Activated naive CD8-positive, alpha-beta T cell treated with anti-CD3 and anti-CD28 coated beads for 36 hours (primary cell): ENCODE data around the gene IL18R1. TPM values are rescaled to one million over a fixed set of nuclear protein-coding genes. Genes with fewer than 3 reads are reported as not detected.
A peak's percentile ranks its signal among the peaks of the same experiment; 100 is the strongest.

Experiments
- DNase-seq: peaks from one replicate; pipeline ENCODE4 v3.0.0; 2021
- H3K27ac Mint-ChIP-seq: one replicate; pipeline ENCODE4 v1.8.0; 2022; ENCODE audit warnings: mild to moderate bottlenecking, moderate library complexity, mixed read lengths
- H3K27me3 Mint-ChIP-seq: one replicate; pipeline ENCODE4 v1.8.0; 2022; ENCODE audit warnings: mild to moderate bottlenecking, mixed read lengths
- H3K36me3 Mint-ChIP-seq: one replicate; pipeline ENCODE4 v1.8.0; 2021; ENCODE audit warnings: mild to moderate bottlenecking, mixed read lengths
- H3K4me1 Mint-ChIP-seq: one replicate; pipeline ENCODE4 v1.8.0; 2021; ENCODE audit warnings: mixed read lengths
- H3K4me3 Mint-ChIP-seq: one replicate; pipeline ENCODE4 v1.8.0; 2022; ENCODE audit warnings: mild to moderate bottlenecking, moderate library complexity, mixed read lengths
- H3K9me3 Mint-ChIP-seq: one replicate; pipeline ENCODE4 v1.8.0; 2022; ENCODE audit warnings: mixed read lengths
- total RNA-seq, 2 experiments: library from RNA; stranded (reverse); gene quantifications; one replicate each; pipeline ENCODE4 v1.2.3, GENCODE V29; 2021

Gene IL18R1
- total RNA-seq, 2 experiments from 2014 or later = 20.6 to 21.8 TPM

DNA sequence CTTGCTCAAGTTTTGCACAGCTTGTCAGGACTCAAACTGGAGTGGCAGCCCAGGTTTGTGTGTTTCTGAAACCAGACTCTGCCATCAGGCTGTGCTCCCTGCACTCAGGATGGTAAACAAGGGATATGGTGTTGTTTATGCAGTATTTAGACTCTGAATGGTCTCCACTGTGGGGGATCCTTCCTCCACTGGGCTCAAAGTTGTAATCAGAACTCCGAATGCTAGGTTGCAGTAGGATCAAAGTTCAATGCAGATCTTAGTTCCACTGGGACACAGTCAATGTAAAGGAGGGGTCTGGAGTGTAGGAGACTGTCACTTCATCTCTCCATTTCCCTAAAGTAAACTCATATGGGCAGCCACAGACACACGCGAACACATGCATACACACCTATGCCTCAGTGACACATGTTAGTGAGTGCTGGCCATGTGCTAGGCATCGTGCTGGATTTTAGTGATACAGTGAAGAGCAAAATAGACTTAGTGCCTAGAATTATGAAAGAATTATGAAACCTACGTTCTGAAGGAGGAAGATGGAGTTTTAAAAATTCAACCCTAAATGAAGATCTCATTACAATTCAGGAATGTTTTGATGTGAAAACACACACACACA lies 6.1 kb downstream of the IL18R1 start:
- Mint-ChIP-seq H3K27ac (peak overlapping the region; percentile 82), H3K9me3 (peaks cover 28% of the 10 kb centered on the region), H3K4me1 (peaks cover 63% of the 10 kb centered on the region), H3K4me3 (no peak overlapping the region), H3K27me3 (no peaks in the 10 kb centered on the region), H3K36me3 (peaks cover 73% of the 10 kb centered on the region)
- DNase-seq = no peak

DNA sequence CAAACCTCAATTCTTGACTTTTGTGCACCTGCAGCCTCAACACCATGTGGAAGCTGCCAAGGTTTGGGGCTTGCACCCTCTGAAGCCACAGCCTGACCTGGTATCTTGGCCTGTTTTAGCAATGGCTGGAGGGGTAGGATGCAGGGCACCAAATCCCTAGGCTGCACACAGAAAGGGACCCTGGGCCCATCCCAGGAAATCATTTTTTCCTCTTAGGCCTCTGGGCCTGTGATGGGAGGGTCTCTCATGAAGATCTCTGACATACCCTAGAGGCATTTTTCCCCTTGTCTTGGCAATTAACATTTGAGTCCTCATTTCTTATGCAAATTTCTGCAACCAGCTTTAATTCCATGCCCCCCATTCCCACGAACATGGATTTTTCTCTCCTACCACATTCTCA lies 10.2 kb downstream of the IL18R1 start:
- Mint-ChIP-seq H3K27ac (peak overlapping the region; percentile 91), H3K4me1 (peaks cover 61% of the 10 kb centered on the region), H3K27me3 (no peaks in the 10 kb centered on the region), H3K36me3 (peaks cover 92% of the 10 kb centered on the region), H3K9me3 (peaks cover 45% of the 10 kb centered on the region), H3K4me3 (no peak overlapping the region)
- no peak for DNase-seq

DNA sequence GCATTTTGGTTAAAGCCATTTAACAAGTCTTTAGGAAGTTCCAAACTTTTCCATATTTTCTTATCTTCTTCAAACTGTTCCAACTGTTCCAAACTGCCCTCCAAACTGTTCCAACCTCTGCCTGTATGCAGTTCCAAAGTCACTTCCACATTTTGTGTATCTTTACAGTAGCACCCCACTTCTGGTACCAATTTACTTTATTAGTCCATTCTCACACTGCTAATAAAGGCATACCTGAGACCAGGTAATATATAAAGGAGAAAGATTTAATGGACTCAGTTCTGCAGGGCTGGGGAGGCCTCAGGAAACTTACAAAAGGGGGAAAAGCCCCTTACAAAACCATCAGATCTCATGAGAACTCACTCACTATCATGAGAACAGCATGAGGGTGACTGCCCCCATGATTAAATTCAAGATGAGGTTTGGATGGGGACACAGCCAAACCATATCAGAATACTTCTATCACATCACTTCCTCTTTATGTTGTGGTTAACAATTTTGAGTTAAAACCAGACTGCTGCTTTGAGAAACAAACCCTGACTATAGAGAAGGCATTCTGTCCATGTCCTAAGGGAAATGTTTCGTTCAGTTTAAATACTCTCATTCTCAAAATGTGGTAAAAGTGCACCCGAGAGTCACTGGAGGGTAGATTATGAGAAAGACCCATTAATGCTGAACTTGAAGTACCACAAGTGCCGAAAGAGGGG lies 11.0 kb downstream of the IL18R1 start:
- peaks cover 92% of the 10 kb centered on the region for H3K36me3 Mint-ChIP-seq
- peaks cover 58% of the 10 kb centered on the region for H3K4me1 Mint-ChIP-seq
- H3K27me3 Mint-ChIP-seq = no peaks in the 10 kb centered on the region
- H3K4me3 Mint-ChIP-seq = peak overlapping the region; percentile 24
- H3K27ac Mint-ChIP-seq = peak overlapping the region; percentile 91
- peaks cover 45% of the 10 kb centered on the region for H3K9me3 Mint-ChIP-seq
- no peak for DNase-seq

DNA sequence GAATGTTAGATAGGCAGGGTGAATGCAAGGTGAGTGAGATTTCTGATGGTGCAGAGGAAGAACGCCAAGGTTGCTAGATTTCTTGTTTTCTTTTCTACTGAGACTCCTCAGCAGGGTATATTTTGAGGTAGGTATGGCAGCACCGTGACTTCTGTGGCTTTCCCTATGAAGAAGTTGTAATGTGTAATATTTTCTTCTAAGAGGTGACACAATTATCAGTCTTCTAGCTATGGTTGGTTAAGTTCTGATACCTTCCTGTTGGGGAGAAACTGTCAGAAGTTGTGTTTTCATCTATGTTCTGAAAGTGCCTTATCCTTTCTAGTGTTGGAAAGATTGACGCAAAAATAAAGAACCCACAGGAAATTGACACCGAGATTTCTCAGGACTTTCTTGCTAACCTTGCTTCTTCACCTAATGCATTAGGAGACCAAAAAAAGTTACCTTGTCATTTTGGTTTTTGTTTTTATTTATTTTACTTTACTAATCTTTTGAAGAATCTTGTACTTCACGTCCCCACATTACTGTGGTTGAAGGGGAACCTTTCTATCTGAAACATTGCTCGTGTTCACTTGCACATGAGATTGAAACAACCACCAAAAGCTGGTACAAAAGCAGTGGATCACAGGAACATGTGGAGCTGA lies 11.9 kb downstream of the IL18R1 start:
- Mint-ChIP-seq H3K4me1 (peaks cover 55% of the 10 kb centered on the region), H3K27me3 (no peaks in the 10 kb centered on the region), H3K9me3 (peaks cover 42% of the 10 kb centered on the region), H3K36me3 (peaks cover 85% of the 10 kb centered on the region), H3K27ac (peak overlapping the region; percentile 91), H3K4me3 (peak overlapping the region; percentile 36)
- peak; percentile 33 for DNase-seq

DNA sequence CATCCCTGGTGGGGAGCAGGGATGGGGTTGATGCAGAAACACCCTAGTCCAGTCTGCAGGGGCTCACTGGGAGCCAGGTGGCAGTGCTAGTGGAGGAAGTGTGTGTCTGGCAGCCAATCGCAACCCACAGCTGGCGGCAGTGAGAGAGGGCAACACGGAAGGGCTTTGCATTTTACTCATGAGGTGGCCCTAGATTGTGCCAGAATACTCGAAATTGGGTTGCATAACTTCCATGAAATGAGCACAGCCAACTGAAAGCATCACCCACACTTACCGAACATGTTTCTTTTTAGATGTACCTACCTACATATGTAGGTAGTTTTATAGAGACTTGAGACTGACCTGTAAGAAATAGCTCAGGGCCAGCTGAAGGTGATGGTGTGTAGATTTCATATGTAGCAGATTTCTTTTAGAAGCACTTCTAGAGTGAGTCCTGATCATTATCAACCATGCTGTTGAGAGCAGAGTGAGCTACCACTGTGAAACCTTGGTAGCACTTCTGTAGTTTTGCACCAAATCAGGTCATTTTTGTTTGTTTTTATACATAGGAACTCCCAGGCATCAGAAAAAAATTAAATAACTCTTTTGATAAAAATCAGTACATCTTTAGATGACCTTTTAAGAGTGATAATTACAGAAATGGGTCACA lies 13.0 kb downstream of the IL18R1 start:
- DNase-seq = no peak
- Mint-ChIP-seq H3K27me3 (no peaks in the 10 kb centered on the region), H3K4me1 (peaks cover 52% of the 10 kb centered on the region)

DNA sequence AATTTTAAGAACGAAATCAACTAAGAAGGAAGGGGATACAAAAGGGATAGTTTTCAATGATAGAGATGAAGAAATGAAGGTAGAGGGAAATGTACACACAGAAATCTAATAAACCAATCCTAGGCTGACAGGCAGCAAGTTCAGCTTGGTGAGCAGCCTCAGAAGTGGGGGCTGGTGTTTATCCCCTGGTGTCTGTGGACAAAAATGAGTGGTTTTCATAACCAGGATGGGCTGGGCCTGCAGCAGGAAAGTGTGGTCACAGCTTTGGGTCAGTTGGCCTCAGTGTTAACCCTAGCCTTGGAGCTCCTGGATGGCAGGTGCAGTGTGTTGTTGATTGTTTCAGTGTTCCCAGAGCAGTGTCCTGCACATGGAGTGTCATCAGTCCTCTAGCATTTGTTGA lies 14.3 kb downstream of the IL18R1 start:
- no peaks in the 10 kb centered on the region for H3K27me3 Mint-ChIP-seq

More for the DNA sequence above, 13.0 kb downstream of the IL18R1 start:
- Mint-ChIP-seq H3K36me3 (peaks cover 82% of the 10 kb centered on the region), H3K9me3 (peaks cover 44% of the 10 kb centered on the region), H3K4me3 (peak overlapping the region; percentile 36), H3K27ac (peak overlapping the region; percentile 91)

DNA sequence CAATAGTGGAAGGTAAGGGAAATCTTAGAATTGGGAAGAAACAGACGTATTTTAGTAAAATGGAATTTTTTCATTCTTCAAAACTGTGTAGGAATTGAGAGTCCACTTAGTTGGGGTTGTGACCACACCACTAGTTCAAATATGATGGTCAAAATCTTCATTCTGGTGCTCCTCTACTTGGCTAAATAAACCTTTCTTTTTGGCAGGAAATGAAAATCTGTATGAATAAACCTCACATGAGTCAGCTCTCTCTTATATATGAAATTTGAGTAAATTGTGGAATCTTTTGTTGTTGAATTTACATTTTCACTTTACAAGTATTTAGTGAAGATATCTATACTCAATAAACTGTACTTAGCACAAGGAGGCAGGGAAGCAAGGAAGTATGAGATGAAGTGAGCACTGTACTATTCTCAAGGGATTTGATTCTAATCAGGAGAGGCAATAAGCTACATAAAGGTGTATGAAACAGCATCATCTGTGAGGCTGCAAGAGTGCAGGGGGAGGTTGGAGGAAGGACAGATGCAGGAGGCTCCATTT lies 20.5 kb downstream of the IL18R1 start:
- peaks cover 21% of the 10 kb centered on the region for H3K9me3 Mint-ChIP-seq
- DNase-seq = no peak
- H3K27ac Mint-ChIP-seq = no peak overlapping the region
- no peaks in the 10 kb centered on the region for H3K27me3 Mint-ChIP-seq
- H3K4me3 Mint-ChIP-seq = no peak overlapping the region
- H3K36me3 Mint-ChIP-seq = peaks cover 75% of the 10 kb centered on the region
- peaks cover 12% of the 10 kb centered on the region for H3K4me1 Mint-ChIP-seq

More for the DNA sequence above, 14.3 kb downstream of the IL18R1 start:
- Mint-ChIP-seq H3K36me3 (peaks cover 79% of the 10 kb centered on the region), H3K27ac (no peak overlapping the region), H3K4me1 (peaks cover 47% of the 10 kb centered on the region), H3K9me3 (peaks cover 37% of the 10 kb centered on the region), H3K4me3 (no peak overlapping the region)
- no peak for DNase-seq

DNA sequence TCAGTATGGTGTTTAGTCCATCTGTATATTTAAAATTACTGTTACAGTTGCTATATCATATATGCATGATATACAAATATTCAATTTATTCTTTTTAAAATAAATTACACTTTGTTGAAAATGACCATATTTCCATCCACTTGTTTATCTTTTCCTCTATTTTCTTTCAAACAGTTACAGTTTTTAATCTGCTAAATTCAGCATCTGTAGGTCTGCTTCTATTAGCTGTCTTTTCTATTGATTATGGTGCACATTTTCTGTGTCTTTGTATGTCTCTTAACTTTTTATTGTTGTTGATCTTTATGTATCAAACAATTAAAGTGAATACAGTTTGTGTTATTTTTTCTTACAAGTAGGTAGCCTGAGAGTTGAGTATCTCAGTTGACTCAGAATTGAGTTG lies 28.1 kb downstream of the IL18R1 start:
- Mint-ChIP-seq H3K27ac (no peak overlapping the region), H3K36me3 (peaks cover 72% of the 10 kb centered on the region), H3K27me3 (no peaks in the 10 kb centered on the region)

DNA sequence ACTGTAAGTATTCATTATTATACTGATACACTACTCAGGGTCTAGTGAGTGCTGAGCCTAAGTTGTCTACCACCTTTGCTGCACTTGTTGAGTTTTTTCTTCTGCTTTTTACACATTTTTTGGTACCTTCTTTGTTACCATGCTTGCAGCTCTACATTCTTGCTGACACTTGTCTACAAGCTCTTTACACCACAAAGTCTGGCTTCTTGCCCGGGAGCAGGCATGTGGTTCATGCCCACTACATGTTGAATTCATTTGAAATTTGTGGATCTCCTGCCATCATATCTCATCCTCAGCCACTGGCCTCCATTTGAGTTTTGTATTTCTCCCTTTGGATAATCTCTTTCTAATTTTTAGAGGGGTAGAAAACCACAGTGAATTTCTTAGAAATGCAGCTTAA lies 29.9 kb downstream of the IL18R1 start:
- Mint-ChIP-seq H3K4me3 (no peak overlapping the region), H3K27me3 (no peaks in the 10 kb centered on the region), H3K36me3 (peaks cover 70% of the 10 kb centered on the region), H3K27ac (no peak overlapping the region), H3K4me1 (peaks cover 5% of the 10 kb centered on the region), H3K9me3 (peaks cover 20% of the 10 kb centered on the region)
- no peak for DNase-seq

More for the DNA sequence above, 28.1 kb downstream of the IL18R1 start:
- DNase-seq = no peak
- H3K9me3 Mint-ChIP-seq = peaks cover 20% of the 10 kb centered on the region
- peaks cover 5% of the 10 kb centered on the region for H3K4me1 Mint-ChIP-seq
- H3K4me3 Mint-ChIP-seq = no peak overlapping the region

DNA sequence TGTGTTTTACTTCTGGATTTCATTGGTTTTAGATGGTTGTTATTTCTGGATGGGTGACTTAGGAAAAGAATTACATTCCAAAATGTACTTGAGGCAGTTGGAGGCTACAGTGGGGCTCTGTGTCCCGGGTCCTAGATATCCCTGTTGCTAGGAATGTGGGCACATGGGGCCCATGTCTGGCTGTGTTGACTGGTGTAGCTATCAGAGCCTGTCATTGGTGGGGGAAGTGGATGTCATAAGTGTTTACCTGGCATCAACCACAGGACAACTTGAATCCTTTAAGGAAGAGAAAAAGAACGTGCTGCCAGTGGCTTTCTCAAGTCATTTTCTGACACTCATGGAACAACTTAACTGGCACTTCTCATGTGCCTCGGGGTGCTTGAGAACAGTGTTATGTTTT lies 30.4 kb downstream of the IL18R1 start:
- Mint-ChIP-seq H3K9me3 (peaks cover 20% of the 10 kb centered on the region), H3K27ac (no peak overlapping the region), H3K4me1 (peaks cover 5% of the 10 kb centered on the region), H3K4me3 (no peak overlapping the region), H3K27me3 (no peaks in the 10 kb centered on the region), H3K36me3 (peaks cover 65% of the 10 kb centered on the region)
- DNase-seq = no peak

DNA sequence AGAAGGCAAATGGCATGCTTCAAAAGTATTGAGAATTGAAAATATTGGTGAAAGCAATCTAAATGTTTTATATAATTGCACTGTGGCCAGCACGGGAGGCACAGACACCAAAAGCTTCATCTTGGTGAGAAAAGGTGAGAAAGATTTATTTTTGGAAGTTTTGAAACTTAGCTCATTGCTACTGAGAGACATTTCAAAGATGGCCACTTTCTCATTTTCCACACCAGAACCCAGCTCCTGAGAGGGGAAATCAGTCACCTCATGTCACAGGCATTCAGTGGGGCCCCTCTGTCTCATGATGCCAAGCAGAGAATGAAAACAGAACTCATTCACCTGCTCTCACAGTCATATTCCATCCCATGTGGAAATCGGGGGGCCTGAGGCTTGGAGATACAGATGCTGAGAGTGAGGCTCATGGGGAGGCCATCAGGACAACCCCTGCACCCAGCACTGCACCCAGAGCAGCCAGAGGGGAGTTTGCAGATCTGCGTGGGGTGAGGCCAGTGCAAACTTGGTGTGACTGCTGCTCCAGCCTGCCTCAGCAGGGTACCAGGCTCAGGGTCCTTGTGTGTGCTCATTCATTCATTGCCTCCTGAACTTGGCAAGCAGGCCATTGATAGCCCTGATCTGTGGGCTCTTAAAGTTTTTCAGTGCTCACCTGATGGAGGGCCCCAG lies 31.4 kb downstream of the IL18R1 start:
- no peak overlapping the region for H3K27ac Mint-ChIP-seq

DNA sequence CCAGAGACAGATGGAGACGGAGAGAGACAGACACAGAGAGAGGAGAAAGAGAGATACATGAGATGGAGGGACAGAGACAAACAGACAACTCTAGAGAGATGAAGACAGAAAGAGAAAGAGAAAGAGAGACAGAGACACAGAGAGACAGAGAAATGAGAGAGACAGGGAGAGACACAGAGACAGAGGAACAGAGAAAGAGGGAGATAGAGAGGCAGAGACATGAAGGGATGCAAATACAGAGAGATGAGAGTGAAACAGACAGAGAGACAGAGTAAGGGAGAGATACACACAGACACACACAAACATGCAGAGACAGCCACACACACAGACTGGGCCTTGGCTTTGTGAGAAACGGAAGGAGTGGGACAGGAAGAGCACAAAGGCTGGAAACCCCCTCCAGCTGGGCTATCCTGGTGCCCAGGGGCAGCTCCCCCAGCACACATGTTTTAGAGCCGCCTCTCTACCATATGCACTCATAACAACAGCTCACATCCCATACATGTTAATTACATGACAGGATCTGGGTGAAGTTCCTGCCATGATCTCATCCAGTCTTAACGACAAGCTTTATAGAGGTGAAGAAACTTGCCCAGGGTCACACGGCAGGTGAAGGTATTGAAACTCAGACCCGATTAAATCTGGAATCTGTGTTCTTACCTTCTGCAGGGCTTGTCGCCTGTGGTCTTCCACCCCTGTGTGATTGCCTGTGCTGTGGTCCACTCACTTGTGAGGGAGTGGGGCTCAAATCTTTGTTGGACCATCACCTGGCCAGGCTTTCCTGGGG lies 32.4 kb downstream of the IL18R1 start:
- DNase-seq = no peak
- Mint-ChIP-seq H3K4me3 (no peak overlapping the region), H3K4me1 (peaks cover 13% of the 10 kb centered on the region), H3K27me3 (no peaks in the 10 kb centered on the region), H3K27ac (no peak overlapping the region), H3K9me3 (peaks cover 17% of the 10 kb centered on the region), H3K36me3 (peaks cover 57% of the 10 kb centered on the region)

More for the DNA sequence above, 31.4 kb downstream of the IL18R1 start:
- no peaks in the 10 kb centered on the region for H3K27me3 Mint-ChIP-seq
- no peak for DNase-seq
- H3K36me3 Mint-ChIP-seq = peaks cover 59% of the 10 kb centered on the region
- H3K9me3 Mint-ChIP-seq = peaks cover 20% of the 10 kb centered on the region
- no peak overlapping the region for H3K4me3 Mint-ChIP-seq
- peaks cover 13% of the 10 kb centered on the region for H3K4me1 Mint-ChIP-seq

DNA sequence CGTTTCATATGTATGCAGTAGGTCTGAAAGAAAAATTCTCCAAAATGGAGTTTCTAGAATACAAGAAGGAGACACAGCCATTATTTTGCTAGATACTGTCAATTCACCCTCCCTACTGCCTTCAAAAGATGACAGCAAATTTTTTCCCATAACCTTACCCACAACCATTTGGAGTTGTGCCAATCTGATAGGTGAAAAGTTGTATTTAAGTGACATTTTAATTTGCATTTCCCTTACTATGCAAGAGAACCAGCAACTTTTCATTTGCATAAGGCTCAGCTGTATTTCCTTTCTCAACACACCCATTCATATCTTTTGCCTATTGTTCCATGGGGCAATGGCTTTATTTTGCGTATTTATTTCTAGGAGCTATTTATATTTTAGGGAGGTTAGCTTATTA lies 36.0 kb downstream of the IL18R1 start:
- no peak overlapping the region for H3K4me3 Mint-ChIP-seq
- H3K9me3 Mint-ChIP-seq = no peaks in the 10 kb centered on the region
- no peak overlapping the region for H3K27ac Mint-ChIP-seq
- peaks cover 34% of the 10 kb centered on the region for H3K36me3 Mint-ChIP-seq
- peaks cover 13% of the 10 kb centered on the region for H3K4me1 Mint-ChIP-seq
- DNase-seq = no peak
- no peaks in the 10 kb centered on the region for H3K27me3 Mint-ChIP-seq

DNA sequence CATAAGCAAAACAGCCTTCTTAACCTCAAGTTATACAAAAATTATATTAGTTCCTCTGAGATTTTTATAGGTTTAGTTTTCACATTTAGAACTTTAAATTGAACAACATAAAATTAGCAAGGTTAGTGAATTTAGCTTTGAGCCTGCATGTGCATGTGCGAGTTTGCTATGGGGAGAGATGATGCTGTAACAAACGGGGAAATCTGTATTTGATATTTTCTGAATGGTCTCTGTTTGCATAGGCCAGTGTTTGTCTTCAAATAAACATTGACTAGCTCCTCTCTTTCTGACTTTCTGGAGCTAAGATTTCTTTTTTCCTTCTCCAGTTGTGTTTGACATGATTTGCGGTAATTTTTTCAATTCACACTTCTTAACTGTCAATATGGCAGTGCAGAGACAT lies 36.5 kb downstream of the IL18R1 start:
- no peaks in the 10 kb centered on the region for H3K9me3 Mint-ChIP-seq
- H3K4me1 Mint-ChIP-seq = peaks cover 13% of the 10 kb centered on the region
- DNase-seq = no peak
- no peaks in the 10 kb centered on the region for H3K27me3 Mint-ChIP-seq
- no peak overlapping the region for H3K4me3 Mint-ChIP-seq
- peaks cover 29% of the 10 kb centered on the region for H3K36me3 Mint-ChIP-seq
- no peak overlapping the region for H3K27ac Mint-ChIP-seq
